ENCODE data around the gene GPR152.
"Not testable (repeated sequence)": the region's sequence is repeated elsewhere in the genome, so short reads cannot be mapped to it uniquely, and the experiment has no call there.

The GPR152 gene

DNA sequence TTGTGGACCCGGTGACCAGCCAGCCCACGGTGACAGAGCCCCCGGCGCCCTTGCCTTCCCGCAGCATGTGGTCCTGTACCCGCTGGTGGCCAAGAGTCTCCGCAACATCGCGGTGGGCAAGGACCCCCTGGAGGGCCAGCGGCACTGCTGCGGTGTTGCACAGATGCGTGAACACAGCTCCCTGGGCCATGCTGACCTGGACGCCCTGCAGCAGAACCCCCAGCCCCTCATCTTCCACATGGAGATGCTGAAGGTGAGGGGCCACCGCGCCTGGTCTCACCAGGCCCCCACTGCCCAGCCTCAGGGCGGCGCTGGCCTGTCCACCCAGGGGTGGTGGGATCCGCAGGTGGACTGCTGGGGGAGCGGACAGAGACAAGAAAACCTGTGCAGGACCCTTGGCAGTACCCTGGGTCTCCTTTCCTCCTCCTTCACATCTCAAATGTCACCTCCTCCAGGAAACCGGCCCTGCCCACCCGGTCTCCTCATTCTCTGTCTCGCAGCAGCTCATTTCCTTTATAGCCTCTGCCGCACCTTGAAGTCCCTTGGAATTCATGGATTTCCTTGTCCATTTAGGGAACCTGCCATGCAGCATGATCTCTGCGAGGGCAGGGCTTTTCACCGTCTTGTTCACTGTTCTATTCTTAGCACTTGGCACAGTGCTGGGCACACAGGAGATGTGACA is 36.8 kb upstream of the GPR152 start:
- DNase-seq (ENCODE audit: low read depth): no peak

DNA sequence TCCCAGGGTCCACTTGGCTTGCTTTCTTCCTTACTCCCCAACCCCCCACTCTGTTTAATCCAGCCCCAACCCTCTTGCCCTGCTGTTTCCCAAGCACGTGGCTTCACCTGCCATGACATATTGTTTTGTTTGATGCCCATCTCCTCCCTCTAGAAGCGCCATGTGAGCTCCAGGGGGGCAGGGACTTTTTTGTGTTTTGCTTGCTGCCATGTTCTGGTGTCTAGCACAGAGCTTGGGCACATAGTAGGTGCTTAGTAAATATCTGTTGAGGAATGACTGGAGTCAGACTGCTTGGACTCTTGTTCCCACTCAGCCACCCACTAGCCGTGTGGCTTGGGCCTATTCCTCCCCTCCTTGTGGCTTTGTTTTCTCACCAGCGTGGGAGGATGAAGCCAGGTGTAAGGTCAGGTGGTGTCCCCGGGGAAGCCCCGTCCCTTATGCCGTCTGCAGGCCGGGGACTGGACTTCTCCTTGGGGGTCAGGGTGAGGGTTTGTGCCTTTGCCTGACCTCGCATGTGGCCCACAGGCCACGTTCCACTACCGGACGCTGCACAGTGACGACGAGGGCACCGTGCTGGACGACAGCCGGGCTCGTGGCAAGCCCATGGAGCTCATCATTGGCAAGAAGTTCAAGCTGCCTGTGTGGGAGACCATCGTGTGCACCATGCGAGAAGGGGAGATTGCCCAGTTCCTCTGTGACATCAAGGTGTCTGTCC is 34.1 kb upstream of the GPR152 start:
- no peak for DNase-seq (ENCODE audit: low read depth)

DNA sequence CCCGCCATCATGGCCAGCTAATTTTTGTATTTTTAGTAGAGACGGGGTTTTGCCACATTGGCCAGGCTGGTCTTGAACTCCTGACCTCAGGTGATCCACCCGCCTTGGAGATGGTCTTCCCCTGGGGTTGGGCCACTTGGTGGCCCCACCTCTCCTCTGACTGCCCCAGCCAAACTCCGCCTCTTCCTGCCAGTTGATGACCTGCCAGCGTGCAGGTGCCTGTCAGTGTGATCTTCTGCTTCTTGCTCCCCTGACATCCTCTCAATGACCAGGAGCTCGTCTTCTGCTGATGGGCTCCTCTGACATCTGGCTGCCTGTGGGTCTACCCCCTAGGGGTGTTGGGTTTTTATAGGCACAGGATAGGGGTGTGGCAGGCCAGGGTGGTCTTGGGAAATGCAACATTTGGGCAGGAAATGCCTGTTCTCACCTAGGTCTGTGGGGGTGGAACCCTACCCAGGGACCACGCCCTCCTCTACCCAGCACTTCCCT is 33.4 kb upstream of the GPR152 start:
- DNase-seq (ENCODE audit: low read depth): not testable (repeated sequence)

DNA sequence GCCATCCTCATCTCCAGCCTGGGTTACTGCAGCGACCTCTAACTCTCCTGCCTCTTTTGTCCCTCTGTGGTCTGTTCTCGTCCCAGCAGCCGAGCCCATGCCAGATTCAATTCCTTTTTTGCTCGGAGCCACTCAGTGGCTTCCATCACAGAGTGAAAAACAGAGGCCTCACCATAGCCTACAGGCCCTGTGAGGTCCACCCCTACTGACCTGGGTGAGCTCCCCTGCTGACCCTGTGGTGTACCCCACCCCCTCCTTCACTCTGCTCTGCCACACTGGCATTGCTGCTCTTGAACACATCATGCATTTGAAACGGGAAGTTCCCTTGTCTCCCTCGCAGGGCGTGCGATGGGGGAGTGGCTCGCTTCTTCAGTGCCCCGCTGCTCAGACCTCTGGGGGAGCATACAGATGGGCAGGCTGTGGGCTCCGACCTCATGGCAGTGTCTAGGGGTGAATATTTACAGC is 32.4 kb upstream of the GPR152 start:
- DNase-seq (ENCODE audit: low read depth): no peak

DNA sequence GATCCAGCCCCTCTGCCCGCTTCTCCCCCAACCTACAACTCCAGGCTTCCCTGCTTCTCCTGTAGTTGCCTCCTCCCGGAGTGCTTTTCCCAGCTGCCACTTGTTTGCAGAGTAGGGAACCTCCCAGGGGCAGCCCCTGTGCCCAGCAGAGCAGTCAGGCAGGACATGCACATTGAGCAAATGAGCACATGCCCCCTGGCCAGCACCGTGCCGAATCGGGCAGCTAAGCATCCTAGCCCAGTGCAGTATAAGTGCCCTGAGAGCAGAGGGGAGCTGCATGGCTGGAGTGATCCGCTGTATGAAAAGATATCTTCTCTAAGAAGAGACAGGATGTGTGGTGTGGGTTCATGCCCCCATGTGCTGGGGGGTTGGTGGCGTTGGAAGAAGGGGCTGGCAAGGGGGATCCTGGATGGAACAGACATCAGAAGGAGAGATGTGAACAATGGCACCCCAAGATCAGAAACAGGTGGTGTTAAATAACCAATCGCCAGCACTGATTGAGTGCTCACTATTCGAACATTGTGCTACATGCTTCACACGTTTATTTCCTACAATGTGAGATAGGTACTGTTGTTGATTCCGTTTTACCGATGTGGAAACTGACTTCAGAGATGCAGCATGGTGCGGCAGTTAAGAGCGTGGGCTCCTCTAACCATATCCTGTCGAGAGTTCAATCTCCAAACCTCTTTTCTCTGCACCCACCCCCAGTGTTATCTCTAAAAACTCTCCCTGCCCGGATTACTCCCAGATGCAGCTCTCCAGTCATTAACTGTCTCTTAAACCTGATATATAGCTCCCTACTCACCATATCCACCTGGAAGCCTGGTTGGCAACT is 31.5 kb upstream of the GPR152 start:
- DNase-seq (ENCODE audit: low read depth): no peak

DNA sequence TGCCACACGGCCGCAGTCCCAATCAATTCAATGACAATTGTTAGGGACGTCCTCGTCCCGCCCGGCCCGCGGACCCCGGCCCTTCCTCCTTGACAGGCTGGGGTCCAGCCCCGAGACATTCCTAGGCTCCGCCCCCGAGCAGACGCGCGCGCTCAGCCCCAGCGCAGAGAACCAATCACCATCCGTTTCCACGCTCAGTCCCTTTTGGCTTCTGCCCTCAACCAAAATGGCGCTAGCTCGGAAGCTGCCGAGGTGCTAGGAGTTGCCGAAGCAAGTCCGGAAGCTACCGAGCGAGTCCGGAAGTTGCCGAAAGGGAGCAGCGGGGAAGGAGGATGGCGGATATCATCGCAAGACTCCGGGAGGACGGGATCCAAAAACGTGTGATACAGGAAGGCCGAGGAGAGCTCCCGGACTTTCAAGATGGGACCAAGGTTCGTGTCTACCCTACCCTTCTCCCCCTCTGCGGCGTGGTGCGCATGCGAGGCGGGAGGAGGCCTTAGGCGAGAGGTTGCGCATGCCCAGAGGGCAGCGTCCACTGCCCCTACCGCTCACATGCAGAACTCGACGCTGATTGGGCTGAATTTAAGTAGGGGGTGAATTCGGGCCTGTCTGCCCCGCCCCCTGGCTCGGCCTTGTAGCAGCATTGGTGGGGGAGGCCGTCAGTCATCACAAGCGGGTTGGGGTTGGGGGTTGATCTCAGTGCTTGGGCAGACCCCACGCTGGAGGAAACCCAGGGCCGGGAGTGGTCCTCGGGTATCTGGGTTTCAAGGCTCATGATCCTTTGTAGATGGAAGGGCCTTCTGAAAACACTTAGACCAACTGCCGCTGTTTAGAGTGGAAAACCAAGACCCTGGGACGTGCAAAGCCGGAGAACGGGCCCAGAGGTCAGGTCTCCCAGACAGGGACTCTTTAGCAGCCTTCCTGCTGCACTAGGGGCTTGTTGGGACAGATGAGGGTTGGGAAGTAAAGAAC is 30.6 kb upstream of the GPR152 start, which contains the start of gene AIP:
Gene AIP, plus strand, starts transcription at position 200 of the 972 bp plus-strand sequence. Its CDS starts 133 bp downstream, at position 333.
- peak; percentile 98 for DNase-seq (ENCODE audit: low read depth)

DNA sequence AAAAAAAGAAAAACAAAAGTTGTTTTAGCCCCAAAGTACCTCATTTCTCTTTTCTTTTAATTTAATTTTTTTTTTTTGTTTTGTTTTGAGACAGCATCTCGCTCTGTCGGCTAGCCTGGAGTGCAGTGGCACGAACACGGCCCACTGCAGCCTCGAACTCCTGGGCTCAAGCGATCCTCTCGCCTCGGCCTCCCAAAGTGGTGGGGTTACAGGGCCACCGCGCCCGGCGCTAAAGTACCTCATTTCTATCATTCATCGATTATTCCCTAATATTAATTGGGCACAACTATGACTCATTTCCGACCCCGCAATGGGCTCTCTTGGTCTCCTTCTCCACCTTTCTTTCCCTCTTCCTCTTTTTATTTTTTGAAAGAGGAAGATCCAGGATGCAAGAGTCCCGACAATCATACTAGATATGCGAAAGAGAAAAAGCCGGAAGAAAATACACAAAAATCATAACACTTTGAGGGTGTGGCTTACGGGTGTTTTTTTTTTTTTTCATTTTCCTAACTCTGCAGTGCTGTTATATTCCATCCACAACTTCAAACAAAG is 29.8 kb upstream of the GPR152 start:
- DNase-seq (ENCODE audit: low read depth): no peak

DNA sequence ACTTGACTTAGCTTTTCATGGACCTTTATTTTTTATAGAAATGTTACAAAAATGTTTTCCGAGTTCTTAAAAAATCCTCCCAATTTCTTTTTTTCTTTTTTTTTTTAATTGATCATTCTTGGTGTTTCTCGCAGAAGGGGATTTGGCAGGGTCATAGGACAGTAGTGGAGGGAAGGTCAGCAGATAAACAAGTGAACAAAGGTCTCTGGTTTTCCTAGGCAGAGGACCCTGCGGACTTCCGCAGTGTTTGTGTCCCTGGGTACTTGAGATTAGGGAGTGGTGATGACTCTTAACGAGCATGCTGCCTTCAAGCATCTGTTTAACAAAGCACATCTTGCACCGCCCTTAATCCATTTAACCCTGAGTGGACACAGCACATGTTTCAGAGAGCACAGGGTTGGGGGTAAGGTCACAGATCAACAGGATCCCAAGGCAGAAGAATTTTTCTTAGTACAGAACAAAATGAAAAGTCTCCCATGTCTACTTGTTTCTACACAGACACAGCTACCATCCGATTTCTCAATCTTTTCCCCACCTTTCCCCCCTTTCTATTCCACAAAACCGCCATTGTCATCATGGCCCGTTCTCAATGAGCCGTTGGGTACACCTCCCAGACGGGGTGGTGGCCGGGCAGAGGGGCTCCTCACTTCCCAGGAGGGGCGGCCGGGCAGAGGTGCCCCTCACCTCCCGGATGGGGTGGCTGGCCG is 25.0 kb upstream of the GPR152 start:
- DNase-seq (ENCODE audit: low read depth): not testable (repeated sequence)

DNA sequence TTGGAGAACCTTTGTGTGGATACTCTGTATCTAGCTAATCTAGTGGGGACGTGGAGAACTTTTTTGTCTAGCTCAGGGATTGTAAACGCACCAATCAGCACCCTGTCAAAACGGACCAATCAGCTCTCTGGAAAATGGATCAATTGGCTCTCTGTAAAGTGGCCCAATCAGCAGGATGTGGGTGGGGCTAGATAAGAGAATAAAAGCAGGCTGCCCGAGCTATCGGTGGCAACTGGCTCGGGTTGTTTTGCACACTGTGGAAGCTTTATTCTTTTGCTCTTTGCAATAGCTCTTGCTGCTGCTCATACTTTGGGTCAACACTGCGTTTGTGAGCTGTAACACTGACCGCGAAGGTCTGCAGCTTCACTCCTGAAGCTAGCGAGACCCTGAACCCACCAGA is 24.2 kb upstream of the GPR152 start:
- DNase-seq (ENCODE audit: low read depth): not testable (repeated sequence)

DNA sequence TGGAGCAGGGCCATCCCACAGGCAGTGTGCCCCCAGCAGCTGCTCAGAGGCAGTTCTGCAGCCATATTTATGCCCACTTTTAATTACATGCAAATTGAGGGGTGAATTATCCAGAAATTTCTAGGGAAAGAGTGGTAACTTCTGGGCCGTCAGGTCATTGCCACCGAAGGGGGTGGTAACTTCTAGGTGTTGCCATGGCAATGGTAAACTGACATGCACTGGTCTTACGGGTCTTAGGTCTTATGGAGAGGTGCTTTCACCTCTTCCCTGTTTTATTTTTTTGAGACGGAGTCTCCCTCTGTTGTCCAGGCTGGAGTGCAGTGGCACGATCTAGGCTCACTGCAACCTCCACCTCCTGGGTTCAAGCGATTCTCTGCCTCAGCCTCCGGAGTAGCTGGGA is 20.4 kb upstream of the GPR152 start:
- no peak for DNase-seq (ENCODE audit: low read depth)

DNA sequence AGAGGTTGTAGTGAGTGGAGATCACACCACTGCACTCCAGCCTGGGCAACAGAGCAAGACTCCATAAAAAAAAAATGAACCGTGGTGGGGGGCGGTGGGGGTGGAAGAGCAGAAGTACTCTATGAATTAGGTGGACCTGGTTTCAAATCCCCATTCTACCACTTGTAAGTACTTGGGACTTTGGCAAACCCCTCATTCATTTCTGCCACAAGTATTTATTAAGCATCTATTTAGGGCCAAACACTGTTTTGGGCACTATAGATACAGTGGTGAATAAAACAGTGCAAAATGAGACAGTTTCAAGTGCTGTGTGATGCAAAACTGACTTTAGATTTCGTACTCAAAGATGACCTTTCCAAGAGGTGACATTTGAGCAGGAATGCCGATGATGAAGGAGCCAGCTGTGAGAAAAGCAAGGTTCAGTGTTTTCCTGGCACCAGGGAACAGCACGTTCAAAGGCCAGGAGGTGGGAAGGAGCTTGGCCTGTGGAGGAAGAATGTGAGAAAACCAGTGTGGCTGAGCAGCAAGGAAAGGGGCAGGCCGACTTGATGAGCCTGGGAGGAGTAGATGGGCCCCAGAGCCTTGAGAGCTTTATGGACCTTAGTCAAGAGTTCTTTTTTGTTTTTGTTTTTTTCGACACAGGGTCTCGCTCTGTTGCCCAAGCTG is 17.9 kb upstream of the GPR152 start:
- no peak for DNase-seq (ENCODE audit: low read depth)

DNA sequence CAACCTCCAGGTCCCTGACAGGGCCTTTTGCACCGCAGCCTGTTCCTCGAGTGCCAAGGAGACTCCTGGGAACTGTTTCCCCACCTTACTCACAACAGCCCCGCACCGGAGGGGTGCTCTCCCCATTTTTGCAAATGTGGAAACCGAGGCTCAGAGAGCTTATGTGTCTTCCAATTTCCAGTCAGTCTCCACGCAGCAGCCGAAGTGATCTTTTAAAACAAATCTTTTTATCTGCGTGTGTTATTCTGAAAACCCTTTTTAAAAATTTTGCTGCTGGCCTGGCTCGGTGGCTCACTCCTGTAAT is 16.9 kb upstream of the GPR152 start:
- DNase-seq (ENCODE audit: low read depth): no peak

DNA sequence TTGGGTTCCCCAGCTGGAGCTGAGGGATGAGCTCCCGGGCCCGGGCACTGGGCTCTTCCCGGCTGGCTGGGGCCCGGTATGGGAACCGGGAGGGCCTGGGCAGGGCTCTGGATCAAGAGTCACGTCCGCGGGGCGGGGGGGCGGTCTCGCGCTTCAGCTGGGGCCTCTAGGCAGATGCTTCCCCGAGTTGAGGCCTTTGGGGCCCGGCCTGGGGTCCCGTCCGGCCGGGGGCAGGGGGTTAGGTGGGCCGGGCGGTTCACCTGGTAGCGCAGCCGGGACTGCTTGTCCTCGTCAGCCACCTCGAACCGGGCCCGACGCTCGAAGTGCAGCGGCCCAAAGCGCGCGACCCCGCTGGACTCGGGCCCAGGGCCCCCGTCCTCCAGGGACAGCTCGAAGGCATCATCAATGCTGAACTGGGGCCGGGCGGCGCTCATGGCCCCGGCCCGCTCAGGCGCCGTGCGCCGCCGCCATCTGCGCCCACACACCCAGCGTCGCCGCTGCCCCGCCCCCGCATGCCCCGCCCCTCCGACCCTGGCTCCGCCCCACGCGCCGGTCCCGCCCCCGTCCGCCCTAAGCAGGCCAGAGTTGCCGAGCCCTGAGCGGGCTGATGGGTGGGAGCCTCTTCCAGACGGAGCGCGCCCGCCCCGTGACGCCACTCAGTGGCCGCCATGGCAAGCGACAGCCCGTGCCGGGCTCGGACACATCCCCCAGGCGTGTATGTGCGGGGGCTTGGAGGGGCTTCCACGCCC is 16.4 kb upstream of the GPR152 start, which contains the start of gene TMEM134:
Gene TMEM134, minus strand, starts transcription at position 493 of the 749 bp plus-strand sequence. Its CDS starts 59 bp downstream, at position 434.
- peak; percentile 47 for DNase-seq (ENCODE audit: low read depth)

DNA sequence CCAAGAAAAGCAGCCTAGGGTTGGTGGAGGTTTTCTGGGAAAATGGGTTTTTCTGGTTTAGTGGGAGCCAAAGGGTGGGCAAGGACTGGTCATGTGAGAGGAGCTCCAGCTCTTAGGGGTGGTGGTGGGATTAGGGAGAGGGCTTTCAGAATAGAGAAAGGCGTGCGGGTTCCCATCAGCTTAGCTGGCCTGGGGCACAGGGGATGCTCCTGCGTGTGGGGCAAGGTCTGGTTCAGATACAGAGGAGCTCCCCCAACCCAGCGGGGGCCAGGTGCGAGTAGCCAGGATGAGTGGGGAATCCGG is 15.9 kb upstream of the GPR152 start:
- no peak for DNase-seq (ENCODE audit: low read depth)

DNA sequence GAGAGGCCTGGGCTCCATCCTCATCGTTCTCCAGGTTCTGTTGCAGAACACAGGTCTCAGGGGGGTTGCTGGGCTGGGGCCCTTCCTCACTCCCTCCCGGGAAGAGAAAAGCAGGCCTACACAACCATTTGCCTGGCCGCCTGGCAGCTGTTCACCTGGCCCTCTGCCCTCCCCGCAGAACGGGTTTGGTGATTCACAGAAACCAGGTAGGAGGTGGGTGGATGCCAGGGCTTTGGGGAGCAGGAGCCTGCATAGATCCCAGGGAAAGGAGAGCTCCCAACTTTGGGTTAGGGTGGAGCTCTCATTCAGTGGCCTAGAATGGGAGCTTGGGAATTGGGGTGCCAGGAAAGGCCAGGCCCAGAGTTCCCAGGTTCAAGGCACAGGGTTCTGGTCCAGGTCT is 15.5 kb upstream of the GPR152 start:
- DNase-seq (ENCODE audit: low read depth): no peak

DNA sequence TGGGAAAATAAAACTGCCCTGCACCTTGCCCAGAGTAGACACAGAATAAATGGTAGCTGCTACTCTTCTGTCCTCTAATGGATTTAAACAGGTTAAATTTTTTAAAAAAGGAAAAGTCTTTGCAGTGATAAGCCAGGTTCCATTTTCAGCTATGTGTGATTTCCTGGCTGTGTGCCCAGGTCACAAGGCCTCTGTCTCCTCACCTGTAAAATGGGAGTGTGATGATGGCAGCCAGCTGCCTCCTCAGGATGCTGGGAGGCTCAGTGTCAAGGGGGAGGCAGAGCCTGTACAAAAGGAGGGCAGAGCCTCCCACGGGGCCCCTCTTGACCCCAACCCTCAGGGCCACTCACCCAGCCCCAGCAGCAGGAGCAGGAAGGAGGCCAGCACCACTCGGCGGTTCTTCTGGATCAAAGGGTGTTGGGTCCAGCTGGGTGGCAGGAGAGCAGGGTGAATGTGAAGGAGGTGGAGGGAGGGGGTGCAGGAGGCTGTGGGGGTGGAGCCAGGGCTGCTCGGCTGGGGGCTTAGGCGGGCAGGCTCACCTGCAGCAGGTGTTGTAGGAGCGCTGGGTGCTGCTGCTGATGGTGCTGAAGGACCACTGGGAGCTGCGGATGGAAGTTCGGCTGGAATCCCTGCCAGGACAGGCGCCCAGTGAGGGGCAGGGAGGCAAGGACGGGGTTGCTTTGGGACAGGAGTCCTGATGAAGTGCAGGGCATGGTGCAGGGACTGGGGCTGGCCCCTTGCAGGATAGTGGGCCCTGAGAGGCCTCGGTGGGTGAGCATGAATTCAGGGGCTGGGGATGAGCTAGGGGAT is 14.6 kb upstream of the GPR152 start:
- DNase-seq (ENCODE audit: low read depth): no peak

DNA sequence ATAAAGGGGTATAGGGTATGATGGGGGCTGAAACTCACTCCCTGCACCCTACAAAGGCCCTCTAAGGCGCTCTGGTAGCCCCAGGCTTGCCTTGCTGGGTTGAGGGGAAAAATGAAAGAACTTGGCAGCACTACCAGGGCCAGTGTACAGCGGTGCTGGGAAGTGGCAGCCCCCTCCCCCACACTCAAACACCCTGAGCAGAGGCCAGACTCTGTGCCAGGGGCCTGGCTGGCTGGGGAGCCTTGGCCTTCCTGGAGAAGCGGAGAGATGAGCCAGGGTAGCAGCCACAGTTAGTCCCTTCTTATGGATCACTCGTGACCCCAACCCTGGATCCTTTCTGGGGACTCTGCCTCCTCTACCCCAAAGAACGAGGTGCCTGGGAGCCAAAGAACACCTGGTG is 13.8 kb upstream of the GPR152 start:
- no peak for DNase-seq (ENCODE audit: low read depth)

DNA sequence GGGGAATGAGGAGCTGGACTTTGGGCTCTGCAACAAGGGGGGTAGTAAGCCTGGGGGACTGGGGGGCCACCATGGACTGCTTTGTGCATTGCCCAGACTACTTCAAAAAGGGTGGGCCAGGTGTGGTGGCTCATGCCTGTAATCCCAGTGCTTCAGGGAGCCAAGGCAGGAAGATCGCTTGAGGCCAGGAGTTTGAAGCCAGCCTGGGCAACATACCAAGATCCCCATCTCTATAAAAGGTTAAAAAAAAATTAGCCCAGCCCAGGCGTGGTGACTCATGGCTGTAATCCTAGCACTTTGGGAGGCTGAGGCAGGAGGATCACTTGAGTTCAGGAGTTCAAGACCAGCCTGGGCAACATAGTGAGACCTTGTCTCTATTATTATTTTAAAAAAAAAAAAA is 13.0 kb upstream of the GPR152 start:
- not testable (repeated sequence) for DNase-seq (ENCODE audit: low read depth)

DNA sequence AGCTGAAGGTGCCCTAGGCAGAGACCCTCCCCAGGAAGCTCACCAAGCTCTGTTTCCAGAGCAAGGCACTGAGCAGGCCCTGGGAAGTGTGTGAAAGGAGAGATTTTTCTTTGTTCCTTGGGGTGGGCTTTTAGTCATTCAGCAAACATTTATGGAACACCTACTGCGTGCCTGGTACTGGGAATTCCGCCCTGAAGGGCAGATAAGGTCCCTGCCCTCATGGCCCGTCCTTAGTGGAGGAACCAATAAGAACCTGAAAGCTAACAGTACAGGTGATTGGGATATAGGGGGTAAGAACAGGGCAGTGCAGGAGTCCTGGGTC is 12.6 kb upstream of the GPR152 start:
- DNase-seq (ENCODE audit: low read depth): no peak

Data from HS-5 (cell line).